ENCODE measurements around the gene TUBA1C.
"Not testable (repeated sequence)": the region's sequence is repeated elsewhere in the genome, so short reads cannot be mapped to it uniquely, and the experiment has no call there.

Gene TUBA1C

GRCh38 chr12:49255857-49256637 lies 8.8 kb upstream of the TUBA1C start:
- no peak for DNase-seq (ENCODE audit: low read depth)

GRCh38 chr12:49257508-49258184 lies 7.2 kb upstream of the TUBA1C start:
- DNase-seq (ENCODE audit: low read depth): not testable (repeated sequence)

- no peak for DNase-seq (ENCODE audit: low read depth)
Observed at GRCh38 chr12:49259452-49259851, 5.4 kb upstream of the TUBA1C start.

- DNase-seq (ENCODE audit: low read depth): peak; percentile 80
Observed at GRCh38 chr12:49260166-49260565, 4.7 kb upstream of the TUBA1C start.

- no peak for DNase-seq (ENCODE audit: low read depth)
Observed at GRCh38 chr12:49260571-49261363, 4.1 kb upstream of the TUBA1C start.

GRCh38 chr12:49261721-49262120 lies 3.2 kb upstream of the TUBA1C start:
- peak; percentile 46 for DNase-seq (ENCODE audit: low read depth)

GRCh38 chr12:49263400-49263763 lies 1.5 kb upstream of the TUBA1C start:
- DNase-seq (ENCODE audit: low read depth): no peak

GRCh38 chr12:49264466-49264872 lies 413 bp upstream of the TUBA1C start:
- DNase-seq (ENCODE audit: low read depth): no peak

- DNase-seq (ENCODE audit: low read depth): not testable (repeated sequence)
Observed at GRCh38 chr12:49269191-49269590, 4.3 kb downstream of the TUBA1C start.

- no peak for DNase-seq (ENCODE audit: low read depth)
Observed at GRCh38 chr12:49272790-49273725, 8.2 kb downstream of the TUBA1C start.

- DNase-seq (ENCODE audit: low read depth): no peak
Observed at GRCh38 chr12:49273726-49274395, 9.0 kb downstream of the TUBA1C start.

- DNase-seq (ENCODE audit: low read depth): no peak
Observed at GRCh38 chr12:49274396-49275069, 9.7 kb downstream of the TUBA1C start.

- DNase-seq (ENCODE audit: low read depth): no peak
Observed at GRCh38 chr12:49276304-49277290, 11.7 kb downstream of the TUBA1C start.

- DNase-seq (ENCODE audit: low read depth): no peak
Observed at GRCh38 chr12:49277466-49277865, 12.6 kb downstream of the TUBA1C start.

GRCh38 chr12:49279706-49280159 lies 14.9 kb downstream of the TUBA1C start:
- DNase-seq (ENCODE audit: low read depth): no peak

- DNase-seq (ENCODE audit: low read depth): not testable (repeated sequence)
Observed at GRCh38 chr12:49280545-49280944, 15.7 kb downstream of the TUBA1C start.

GRCh38 chr12:49282302-49282701 lies 17.4 kb downstream of the TUBA1C start:
- DNase-seq (ENCODE audit: low read depth): no peak

GRCh38 chr12:49282740-49283375 lies 18.0 kb downstream of the TUBA1C start:
- DNase-seq (ENCODE audit: low read depth): not testable (repeated sequence)

Measured in fibroblast of gingiva (primary cell).